Tibial nerve (tissue), 4 donors: ENCODE results near the gene HECW1. TPM values are rescaled to one million over a fixed set of nuclear protein-coding genes. Genes with fewer than 3 reads are reported as not detected.

Source experiments
- DNase-seq, 2 donors: peaks; one replicate each; pipeline ENCODE4 v3.0.0-alpha.2; 2019; ENCODE audit warnings: low spot score in 2 of 2
- H3K27ac ChIP-seq, 4 donors: fragments of 200-600 bp; sonication (generic) in 3 of 4; one replicate each; pipeline ENCODE4 v1.5.1; 2017 to 2019; ENCODE audit warnings: mild to moderate bottlenecking in 1 of 4
- H3K27me3 ChIP-seq, 2 donors: fragments of 200-600 bp; sonication (generic) in 1 of 2; one replicate each; pipeline versions ENCODE4 v1.5.1 to v1.6.0; 2017 to 2019
- H3K36me3 ChIP-seq, 3 donors: fragments of 200-600 bp; sonication (generic); one replicate each; pipeline ENCODE4 v1.5.1; 2018 to 2019
- H3K4me1 ChIP-seq, 4 donors: fragments of 200-600 bp; sonication (generic) in 3 of 4; one replicate each; pipeline ENCODE4 v1.5.1; 2017 to 2019
- H3K4me3 ChIP-seq, 4 donors: fragments of 200-600 bp; sonication (generic) in 3 of 4; one replicate each; pipeline ENCODE4 v1.5.1; 2017 to 2019; ENCODE audit warnings: mild to moderate bottlenecking in 1 of 4, moderate library complexity in 1 of 4
- H3K9me3 ChIP-seq, 4 donors: fragments of 200-600 bp; sonication (generic) in 3 of 4; one replicate each; pipeline ENCODE4 v1.5.1; 2017 to 2019
- CTCF ChIP-seq, 5 experiments: fragments of 200-600 bp in 3 of 5; fragments of 450-650 bp in 2 of 5; sonication (generic) in 3 of 5; IDR thresholded peaks; one replicate each; pipeline ENCODE4 v1.5.1; 2016 to 2019; ENCODE audit warnings: antibody characterized with exemption in 5 of 5, mild to moderate bottlenecking in 3 of 5, moderate library complexity in 2 of 5
- EP300 ChIP-seq, 2 donors: sonication (generic); formaldehyde crosslinking; IDR thresholded peaks; one replicate each; pipeline ENCODE4 v1.6.1; 2017; ENCODE audit warnings: antibody characterized with exemption in 2 of 2, mild to moderate bottlenecking in 1 of 2
- POLR2A ChIP-seq, 2 donors: fragments of 450-650 bp; IDR thresholded peaks; one replicate each; pipeline ENCODE4 v1.6.1; 2017; ENCODE audit warnings: antibody characterized with exemption in 2 of 2, mild to moderate bottlenecking in 2 of 2, moderate library complexity in 2 of 2
- WGBS, 2 donors: methylation state at CpG; one replicate each; pipeline ENCODE4 v1.1.5; 2018; 5-methylcytosine and 5-hydroxymethylcytosine counted together
- total RNA-seq, 4 donors: library from RNA; depleted of rRNA; stranded (reverse); fragments of >200 nt; gene quantifications; one replicate each; pipeline ENCODE4 v1.1.0, GENCODE V29; 2016

The HECW1 gene
- total RNA-seq, 4 donors from 2014 or later, result 3.6 to 10.9 (median 6.5) TPM

- H3K4me3 ChIP-seq, result no peak overlapping the region
- no peaks in the 10 kb centered on the region for H3K9me3 ChIP-seq
- H3K36me3 ChIP-seq, result no peaks in the 10 kb centered on the region
- peak; percentile 53 to 69 for DNase-seq
- no peak for TF ChIP-seq POLR2A (IDR thresholded peaks at IDR 0.05)
- no peak for TF ChIP-seq EP300 (IDR thresholded peaks at IDR 0.05)
- peak; percentile 74 to 83 (median 80) for TF ChIP-seq CTCF (IDR thresholded peaks at IDR 0.05)
- peaks cover 0 to 5% (median 0%) of the 10 kb centered on the region in 4 donors for H3K4me1 ChIP-seq
- 28 to 30% methylated on average over 8 of the region's 8 CpGs for WGBS, 2 donors
- H3K27ac ChIP-seq, result no peak overlapping the region
- no peaks in the 10 kb centered on the region for H3K27me3 ChIP-seq
Observed at GRCh38 chr7:43260980-43261878, 148.8 kb downstream of the HECW1 start.

- TF ChIP-seq CTCF (IDR thresholded peaks at IDR 0.05), result no peak
- TF ChIP-seq POLR2A (IDR thresholded peaks at IDR 0.05), result no peak
- no peak for TF ChIP-seq EP300 (IDR thresholded peaks at IDR 0.05)
- no peak for DNase-seq
- Histone ChIP-seq H3K27ac (no peak overlapping the region), H3K27me3 (no peaks in the 10 kb centered on the region), H3K36me3 (no peaks in the 10 kb centered on the region), H3K9me3 (no peaks in the 10 kb centered on the region), H3K4me1 (peaks cover 0 to 5% (median 0%) of the 10 kb centered on the region in 4 donors), H3K4me3 (no peak overlapping the region)
- 90 to 91% methylated on average over 3 of the region's 3 CpGs for WGBS, 2 donors
Observed at GRCh38 chr7:43265139-43265538, 152.7 kb downstream of the HECW1 start.

- WGBS, 2 donors, result 95 to 96% methylated on average over 36 of the region's 36 CpGs
- H3K4me1 ChIP-seq, result no peaks in the 10 kb centered on the region
Observed at GRCh38 chr7:43273939-43274719, 161.7 kb downstream of the HECW1 start.

GRCh38 chr7:43274752-43275151 is 162.3 kb downstream of the HECW1 start:
- H3K4me3 ChIP-seq, result no peak overlapping the region
- 85 to 86% methylated on average over 3 of the region's 3 CpGs for WGBS, 2 donors
- no peak for DNase-seq
- no peaks in the 10 kb centered on the region for H3K36me3 ChIP-seq
- no peaks in the 10 kb centered on the region for H3K4me1 ChIP-seq
- no peak for TF ChIP-seq POLR2A (IDR thresholded peaks at IDR 0.05)
- TF ChIP-seq CTCF (IDR thresholded peaks at IDR 0.05), result no peak
- TF ChIP-seq EP300 (IDR thresholded peaks at IDR 0.05), result no peak
- H3K9me3 ChIP-seq, result peaks cover 0 to 20% (median 0%) of the 10 kb centered on the region in 4 donors
- H3K27me3 ChIP-seq, result no peaks in the 10 kb centered on the region
- H3K27ac ChIP-seq, result no peak overlapping the region

More at GRCh38 chr7:43273939-43274719, 161.7 kb downstream of the HECW1 start:
- Histone ChIP-seq H3K27ac (no peak overlapping the region), H3K4me3 (no peak overlapping the region), H3K9me3 (peaks cover 0 to 20% (median 0%) of the 10 kb centered on the region in 4 donors), H3K27me3 (no peaks in the 10 kb centered on the region), H3K36me3 (no peaks in the 10 kb centered on the region)
- TF ChIP-seq EP300 (IDR thresholded peaks at IDR 0.05) (no peak), POLR2A (IDR thresholded peaks at IDR 0.05) (no peak), CTCF (IDR thresholded peaks at IDR 0.05) (no peak)
- no peak for DNase-seq
